Psoas muscle (tissue), 8 donors: ENCODE data around the gene SRGAP2B. TPM values are rescaled to one million over a fixed set of nuclear protein-coding genes. Genes with fewer than 3 reads are reported as not detected.
A peak's percentile ranks its signal among the peaks of the same experiment; 100 is the strongest.
"Not testable (repeated sequence)": the region's sequence is repeated elsewhere in the genome, so short reads cannot be mapped to it uniquely, and the experiment has no call there.

Source experiments
- ATAC-seq, 4 donors: fragments of 200-7000 bp; cut with Tn5 transposase; one replicate each; pipeline ENCODE4 v1.9.1; 2020; ENCODE audit warnings: moderate library complexity in 3 of 4, mild to moderate bottlenecking in 2 of 4
- DNase-seq, 2 donors: peaks; one replicate each; pipeline ENCODE4 v3.0.0-alpha.2; 2020
- H3K27ac ChIP-seq: fragments of 200-600 bp; one replicate; pipeline ENCODE4 v1.8.0; 2022
- H3K27me3 ChIP-seq, 3 donors: fragments of 200-600 bp in 1 of 3; one replicate each; pipeline versions ENCODE4 v1.6.1 to v1.8.0; 2013 to 2022; ENCODE audit warnings: low read length in 2 of 3, mild to moderate bottlenecking in 2 of 3, moderate library complexity in 1 of 3; ENCODE audit not compliant: insufficient read depth in 3 of 3
- H3K36me3 ChIP-seq, 2 donors: fragments of 200-600 bp in 1 of 2; one replicate each; pipeline versions ENCODE4 v1.6.1 to v1.8.0; 2013 to 2022; ENCODE audit warnings: low read depth in 1 of 2, mild to moderate bottlenecking in 1 of 2, moderate library complexity in 1 of 2; ENCODE audit not compliant: insufficient read depth in 1 of 2
- H3K4me1 ChIP-seq: fragments of 200-600 bp; one replicate; pipeline ENCODE4 v1.8.0; 2022
- H3K4me3 ChIP-seq: fragments of 200-600 bp; one replicate; pipeline ENCODE4 v1.8.0; 2022; ENCODE audit warnings: mild to moderate bottlenecking
- H3K9me3 ChIP-seq: fragments of 200-600 bp; one replicate; pipeline ENCODE4 v1.8.0; 2022
- WGBS, 3 donors: extraction: QIAGEN DNeasy Blood & Tissue Kit; methylation state at CpG; one replicate each; pipeline versions ENCODE4 v1.1.6 to v1.1.7; 2013; 5-methylcytosine and 5-hydroxymethylcytosine counted together
- intact Hi-C, 2 donors: fragments of 100-400 bp; cut with DNase I; formaldehyde crosslinking; loops; one replicate each; pipeline versions ENCODE4 v1.11.0 to v1.14.2; 2022
- polyA plus RNA-seq, 3 donors: library from polyadenylated mRNA; stranded (reverse); fragments of 200-250 nt; gene quantifications; one replicate each; pipeline ENCODE4 v1.2.3, GENCODE V29; 2013
- total RNA-seq, 4 donors: library from RNA; stranded (reverse); fragmentation: NEBNext Ultra II Directional in 2 of 4; extraction: Animal tissue kit (Norgen Biotek cat#: 25700) in 2 of 4; gene quantifications; one replicate each; pipeline versions ENCODE4 v1.2.1 to v1.2.4, GENCODE V29; 2021 to 2023
- donor health status: healthy with polysubstance abuse.
- donor health status: DM: no; HTN: no; CAD: no; lungs with moderate emphysema.
- donor health status: Bipolar disorder and iron deficiency.
- donor health status: healthy.
- donor health status: DM: yes; HTN: yes; CAD: no.
- donor health status: DM: no; HTN: no; CAD: no.
- donor health status: DM: no; HTN: no; CAD: no.
- donor health status: DM: yes; HTN: yes; CAD: no.

Gene SRGAP2B
- total and polyA plus RNA-seq, 7 donors, result 2.3 to 12.5 (median 3.8) TPM

GRCh38 chr1:144986171-144986860 lies 108.8 kb downstream of the SRGAP2B start:
- H3K4me3 ChIP-seq, intact Hi-C loops, H3K27me3 ChIP-seq, H3K9me3 ChIP-seq, H3K4me1 ChIP-seq, H3K27ac ChIP-seq, H3K36me3 ChIP-seq, DNase-seq: not testable (repeated sequence)
- ATAC-seq, result peak; percentile 74 to 94 (median 84)
- 56 to 66% (median 56%) methylated on average over 2 to 3 of the region's 7 CpGs for WGBS, 3 donors

GRCh38 chr1:144985550-144986170 lies 109.5 kb downstream of the SRGAP2B start:
- H3K4me1 ChIP-seq, H3K9me3 ChIP-seq, H3K4me3 ChIP-seq, DNase-seq, H3K27me3 ChIP-seq, intact Hi-C loops, H3K27ac ChIP-seq, H3K36me3 ChIP-seq: not testable (repeated sequence)
- 55 to 65% (median 56%) methylated on average over 2 to 4 of the region's 7 CpGs for WGBS, 3 donors
- peak in 1 of 4 donors; percentile 46 for ATAC-seq

GRCh38 chr1:144982802-144983525 lies 112.2 kb downstream of the SRGAP2B start:
- H3K36me3 ChIP-seq, H3K4me1 ChIP-seq, intact Hi-C loops, H3K27ac ChIP-seq, H3K9me3 ChIP-seq, H3K27me3 ChIP-seq, H3K4me3 ChIP-seq: not testable (repeated sequence)
- DNase-seq (peak in 1 of 2 donors; percentile 36), ATAC-seq (peak in 2 of 4 donors; percentile 54 to 66)
- whole genome bisulfite sequencing, 3 donors, result 16 to 67% (median 44%) methylated on average over 1 of the region's 6 CpGs

GRCh38 chr1:144981157-144981556 lies 114.0 kb downstream of the SRGAP2B start:
- ATAC-seq, H3K27ac ChIP-seq, H3K4me1 ChIP-seq, DNase-seq, intact Hi-C loops, H3K36me3 ChIP-seq, H3K27me3 ChIP-seq, H3K9me3 ChIP-seq, H3K4me3 ChIP-seq: not testable (repeated sequence)
- 83% methylated on average over 1 of the region's 4 CpGs; no CpG with 5 or more reads in 2 of the 3 donors for WGBS, 3 donors

GRCh38 chr1:144979960-144980595 lies 115.0 kb downstream of the SRGAP2B start:
- intact Hi-C loops, H3K9me3 ChIP-seq, H3K27me3 ChIP-seq, H3K4me3 ChIP-seq, H3K36me3 ChIP-seq, DNase-seq, H3K27ac ChIP-seq, H3K4me1 ChIP-seq: not testable (repeated sequence)
- WGBS, 3 donors, result 16 to 30% (median 28%) methylated on average over 1 of the region's 5 CpGs
- peak in 1 of 4 donors; percentile 61 for ATAC-seq

- H3K4me3 ChIP-seq, H3K27me3 ChIP-seq, H3K4me1 ChIP-seq, DNase-seq, H3K36me3 ChIP-seq, H3K9me3 ChIP-seq, intact Hi-C loops, ATAC-seq, H3K27ac ChIP-seq: not testable (repeated sequence)
- no CpG with 5 or more reads among the region's 2 CpGs for WGBS, 3 donors
These were observed 117.3 kb downstream of the SRGAP2B start for GRCh38 chr1:144977856-144978255.

- DNase-seq, H3K4me1 ChIP-seq, H3K4me3 ChIP-seq, H3K27me3 ChIP-seq, intact Hi-C loops, H3K36me3 ChIP-seq, H3K27ac ChIP-seq, H3K9me3 ChIP-seq: not testable (repeated sequence)
- peak; percentile 43 to 55 (median 49) for ATAC-seq
- no CpG with 5 or more reads among the region's 3 CpGs for WGBS, 3 donors
These were observed 123.2 kb downstream of the SRGAP2B start for GRCh38 chr1:144971936-144972335.

- WGBS, 3 donors, result 70 to 82% (median 74%) methylated on average over 2 to 3 of the region's 3 CpGs
- ATAC-seq, H3K4me3 ChIP-seq, DNase-seq, intact Hi-C loops, H3K9me3 ChIP-seq, H3K27ac ChIP-seq, H3K4me1 ChIP-seq, H3K27me3 ChIP-seq, H3K36me3 ChIP-seq: not testable (repeated sequence)
These were observed 128.6 kb downstream of the SRGAP2B start for GRCh38 chr1:144966488-144966887.

GRCh38 chr1:144964765-144965164 lies 130.4 kb downstream of the SRGAP2B start:
- H3K36me3 ChIP-seq, H3K4me3 ChIP-seq, ATAC-seq, H3K27ac ChIP-seq, H3K9me3 ChIP-seq, intact Hi-C loops, H3K4me1 ChIP-seq, H3K27me3 ChIP-seq: not testable (repeated sequence)
- WGBS, 3 donors, result 95 to 100% (median 97%) methylated on average over 1 to 12 of the region's 12 CpGs
- peak in 1 of 2 donors; percentile 14 for DNase-seq

GRCh38 chr1:144964186-144964585 lies 130.9 kb downstream of the SRGAP2B start:
- H3K9me3 ChIP-seq, H3K36me3 ChIP-seq, H3K27me3 ChIP-seq, H3K4me1 ChIP-seq, H3K27ac ChIP-seq, intact Hi-C loops, ATAC-seq, DNase-seq, H3K4me3 ChIP-seq: not testable (repeated sequence)
- WGBS, 3 donors, result 100% methylated on average over 1 of the region's 1 CpG; no CpG with 5 or more reads in 2 of the 3 donors

GRCh38 chr1:144963571-144963970 lies 131.6 kb downstream of the SRGAP2B start:
- not testable (repeated sequence) for H3K9me3 ChIP-seq, DNase-seq
- WGBS, 3 donors, result 40 to 42% (median 40%) methylated on average over 3 of the region's 3 CpGs

More at GRCh38 chr1:144963571-144963970, 131.6 kb downstream of the SRGAP2B start:
- H3K4me1 ChIP-seq, H3K27me3 ChIP-seq, H3K4me3 ChIP-seq, intact Hi-C loops, H3K36me3 ChIP-seq, ATAC-seq, H3K27ac ChIP-seq: not testable (repeated sequence)
